Stimulated activated CD8-positive, alpha-beta memory T cell treated with anti-CD3 and anti-CD28 coated beads, Interleukin-15, amount 100 ng/mL, for 48 hours (primary cell): ENCODE measurements around the gene ACSL6.
"Not testable (repeated sequence)": the region's sequence is repeated elsewhere in the genome, so short reads cannot be mapped to it uniquely, and the experiment has no call there.

Source experiments
- DNase-seq, 2 donors: peaks; one replicate each; pipeline ENCODE4 v3.0.0-alpha.2; 2020; ENCODE audit warnings: low read depth in 2 of 2

ACSL6 gene

DNA sequence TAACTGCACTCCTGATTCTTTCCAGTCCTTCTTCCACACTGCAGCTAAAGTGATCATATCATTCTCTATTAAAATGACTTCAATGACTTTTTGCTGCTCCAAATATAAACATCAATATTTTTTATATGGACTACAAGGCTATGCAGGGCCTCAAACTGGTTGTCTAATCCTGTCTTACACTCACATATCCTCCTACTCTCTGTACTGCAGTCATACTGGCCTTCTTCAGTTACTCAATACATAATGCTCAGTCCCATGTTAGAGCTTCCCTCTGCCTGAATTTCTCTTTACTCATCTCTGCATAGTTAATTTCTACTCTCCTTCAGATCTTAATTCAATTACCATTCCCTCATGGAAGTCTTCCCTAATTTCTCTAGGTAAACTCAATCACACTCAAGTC lies 69.4 kb downstream of the ACSL6 start:
- DNase-seq: no peak

DNA sequence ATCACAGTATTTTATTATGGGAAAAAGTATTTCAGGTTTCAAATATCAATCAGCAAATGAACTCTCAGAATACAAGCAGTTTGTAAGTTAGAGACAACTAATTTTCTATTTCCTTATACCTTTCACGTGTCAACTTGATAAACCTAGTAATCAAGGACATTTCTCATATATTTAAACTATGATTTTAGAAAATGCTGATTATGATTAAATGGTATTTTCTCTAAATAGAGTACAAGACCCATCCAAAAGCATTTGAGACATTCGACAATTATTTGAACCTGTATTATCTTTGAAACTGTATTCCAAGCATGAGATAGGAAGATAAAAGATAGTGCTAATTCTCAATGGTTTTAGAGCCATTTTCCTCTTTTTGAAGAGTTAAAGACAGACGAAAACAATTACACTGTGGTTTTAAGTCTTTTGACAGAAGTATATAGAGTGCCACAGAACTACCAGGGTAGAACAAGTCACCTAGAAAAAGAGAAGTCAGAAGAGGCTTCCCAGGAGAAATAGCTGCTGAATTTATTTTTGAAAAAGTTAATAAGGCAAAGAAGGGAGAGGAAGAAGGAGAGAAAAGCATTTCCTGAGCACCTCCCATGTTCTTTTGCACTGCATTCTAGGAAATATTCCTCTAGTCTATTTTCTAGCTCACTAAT lies 71.6 kb downstream of the ACSL6 start:
- no peak for DNase-seq

DNA sequence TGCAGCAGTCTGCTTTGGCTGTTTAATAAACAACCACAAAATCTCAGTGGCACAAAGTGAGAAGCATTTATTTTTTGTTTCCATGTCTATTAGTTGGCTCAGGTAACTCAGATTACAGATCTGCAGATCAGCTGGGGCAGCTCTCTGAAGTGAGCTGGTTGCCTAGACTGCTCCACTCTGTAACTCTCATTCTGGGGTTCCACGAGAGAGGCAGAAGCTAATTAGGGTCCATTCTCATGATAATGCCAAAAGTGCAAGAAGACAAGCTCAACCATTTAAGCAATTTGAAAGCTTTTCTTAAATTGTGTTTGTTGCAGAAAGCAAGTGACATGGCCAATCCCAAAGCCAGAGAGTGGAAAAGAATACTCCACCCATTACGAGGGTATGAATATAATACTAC lies 79.2 kb downstream of the ACSL6 start:
- no peak for DNase-seq

DNA sequence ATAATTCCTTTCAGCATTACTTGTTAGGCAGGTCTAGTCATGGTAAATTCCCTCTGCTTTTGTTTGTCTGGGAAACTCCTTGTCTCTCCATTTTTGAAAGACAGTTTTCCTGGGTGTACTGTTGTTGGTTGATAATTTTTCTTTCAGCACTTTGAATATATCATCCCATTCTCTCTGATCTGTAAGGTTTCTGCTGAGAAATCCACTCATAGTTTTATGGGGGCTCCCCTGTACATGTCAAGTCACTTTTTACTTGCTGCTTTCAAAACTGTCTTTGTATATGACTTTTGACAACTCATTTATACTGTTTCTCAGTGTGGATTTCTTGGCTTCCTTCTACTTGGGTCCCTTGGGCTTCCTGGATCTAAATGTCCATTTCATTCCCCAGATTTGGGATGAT lies 82.5 kb downstream of the ACSL6 start:
- no peak for DNase-seq

DNA sequence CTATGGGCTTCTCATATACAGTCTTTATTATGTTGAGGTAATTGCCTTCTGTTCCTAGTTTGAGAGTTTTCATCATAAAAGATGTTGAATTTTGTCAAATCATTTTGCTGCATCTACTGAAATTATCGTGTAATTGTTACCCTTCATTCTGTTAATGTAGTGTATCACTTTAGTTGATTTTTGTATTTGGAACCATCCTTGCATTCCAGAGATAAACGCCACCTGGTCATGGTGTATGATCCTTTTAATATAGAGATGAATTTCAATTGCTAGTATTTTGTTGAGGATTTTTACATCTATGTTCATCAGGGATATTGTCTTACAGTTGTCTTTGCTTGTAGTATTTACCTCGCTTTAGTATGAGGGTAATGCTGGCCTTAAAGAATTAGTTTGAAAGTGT lies 85.3 kb downstream of the ACSL6 start:
- DNase-seq: no peak

DNA sequence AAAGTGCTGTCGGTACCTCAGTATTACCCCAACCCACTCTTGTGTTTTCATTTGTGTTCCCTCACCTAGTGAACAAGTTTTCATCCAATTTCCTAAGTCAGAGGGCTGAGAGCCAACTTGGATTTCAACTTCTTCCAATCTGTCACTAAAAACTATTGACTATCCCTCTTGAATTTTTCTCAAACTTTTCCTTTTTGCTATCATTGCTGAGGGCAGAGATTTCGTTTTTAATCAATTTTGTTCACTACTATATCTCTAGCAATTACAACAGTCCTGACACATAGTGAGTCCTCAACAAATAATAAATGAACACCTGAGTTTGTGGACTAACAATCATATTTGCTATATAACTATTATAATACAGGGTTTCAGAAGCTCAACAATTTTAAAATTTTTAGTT lies 95.0 kb downstream of the ACSL6 start:
- DNase-seq: no peak

DNA sequence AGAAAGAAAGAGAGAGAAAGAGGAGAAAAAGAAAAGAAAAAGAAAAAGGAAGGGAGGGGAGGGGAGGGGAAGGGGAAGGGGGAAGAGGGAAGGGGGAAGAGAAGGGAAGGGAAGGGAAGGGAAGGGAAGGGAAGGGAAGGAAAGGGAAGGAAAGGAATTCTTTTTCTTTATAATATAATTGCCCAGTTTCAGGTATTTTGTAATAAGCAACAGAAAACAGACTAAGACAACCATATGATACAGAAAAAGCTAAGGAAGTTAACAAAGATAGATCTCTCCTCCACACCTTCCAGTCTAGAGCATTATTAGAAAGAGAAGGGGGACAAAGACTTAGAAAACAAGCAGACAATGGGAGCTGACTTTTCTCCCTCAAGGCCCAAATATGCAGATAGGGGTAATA lies 97.0 kb downstream of the ACSL6 start:
- DNase-seq: no peak

DNA sequence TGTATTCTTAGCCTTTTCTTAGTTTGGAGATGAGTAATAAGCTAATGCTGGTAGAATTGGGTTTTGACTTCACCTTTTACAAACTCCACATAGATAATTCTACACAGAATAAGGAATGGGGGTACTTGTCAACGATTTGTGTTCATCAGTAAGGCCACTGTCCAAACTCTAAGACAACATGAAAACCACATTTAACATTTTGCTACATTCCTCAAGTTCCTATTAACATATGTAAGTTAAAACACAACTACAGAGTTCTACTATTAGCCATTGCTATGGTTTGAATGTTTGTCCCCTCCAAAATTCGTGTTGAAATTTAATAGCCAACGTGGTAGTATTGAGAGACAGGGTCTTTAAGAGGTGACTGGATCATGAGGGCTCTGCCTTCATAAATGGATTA lies 97.9 kb downstream of the ACSL6 start:
- no peak for DNase-seq

DNA sequence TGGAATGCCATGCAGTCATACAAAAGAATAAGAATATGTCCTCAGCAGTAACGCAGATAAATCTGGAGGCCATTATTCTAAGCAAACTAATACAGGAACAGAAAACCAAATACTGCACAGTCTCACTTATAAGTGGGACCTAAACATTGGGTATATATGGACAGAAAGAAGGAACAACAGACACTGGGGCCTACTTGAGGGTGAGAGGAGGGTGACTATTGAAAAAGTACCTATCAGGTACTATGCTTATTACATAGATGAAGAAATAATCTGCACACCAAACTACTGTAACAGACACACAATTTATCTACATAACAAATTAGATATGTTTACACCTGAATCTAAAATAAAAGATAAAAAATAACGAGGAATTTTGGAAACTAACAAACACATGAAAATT lies 104.8 kb downstream of the ACSL6 start:
- DNase-seq: no peak

DNA sequence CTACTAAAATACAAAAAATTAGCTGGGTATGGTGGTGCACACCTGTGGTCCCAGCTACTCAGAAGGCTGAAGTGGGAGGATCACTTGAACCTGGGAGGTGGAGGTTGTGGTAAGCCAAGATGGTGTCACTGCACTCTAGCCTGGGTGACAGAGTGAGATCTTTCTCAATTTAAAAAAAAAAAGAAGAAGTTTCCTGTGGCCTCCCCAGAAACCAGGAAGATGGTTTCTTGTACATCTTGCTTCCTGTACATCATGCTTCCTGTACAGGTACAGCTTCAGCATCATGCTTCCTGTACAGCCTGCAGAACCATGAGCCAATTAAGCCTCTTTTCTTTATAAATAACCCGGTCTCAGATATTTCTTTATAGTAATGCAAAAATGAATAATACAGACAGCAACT lies 109.2 kb downstream of the ACSL6 start:
- DNase-seq: not testable (repeated sequence)
